HG03045 (cell line): ENCODE data around the gene ESPN.
"Not testable (repeated sequence)": the region's sequence is repeated elsewhere in the genome, so short reads cannot be mapped to it uniquely, and the experiment has no call there.

ENCODE experiments used
- ATAC-seq: cut with Tn5 transposase; IDR thresholded peaks from one replicate; pipeline ENCODE4 v1.9.1; 2021; ENCODE audit warnings: mild to moderate bottlenecking, moderate library complexity; ENCODE audit not compliant: unreplicated experiment

The ESPN gene

GRCh38 chr1:6447016-6447817 is 22.6 kb downstream of the ESPN start:
- ATAC-seq = no peak

GRCh38 chr1:6447818-6448748 is 23.5 kb downstream of the ESPN start:
- ATAC-seq = no peak

- ATAC-seq = no peak
These were observed 24.4 kb downstream of the ESPN start for GRCh38 chr1:6448749-6449631.

- ATAC-seq = no peak
These were observed 25.5 kb downstream of the ESPN start for GRCh38 chr1:6450005-6450450.

- not testable (repeated sequence) for ATAC-seq
These were observed 25.9 kb downstream of the ESPN start for GRCh38 chr1:6450486-6450885.

- ATAC-seq = no peak
These were observed 26.4 kb downstream of the ESPN start for GRCh38 chr1:6450943-6451373.

GRCh38 chr1:6453895-6454855 is 29.6 kb downstream of the ESPN start:
- not testable (repeated sequence) for ATAC-seq

GRCh38 chr1:6454856-6455751 is 30.5 kb downstream of the ESPN start:
- ATAC-seq = no peak

GRCh38 chr1:6455752-6456520 is 31.4 kb downstream of the ESPN start:
- not testable (repeated sequence) for ATAC-seq

- no peak for ATAC-seq
These were observed 32.4 kb downstream of the ESPN start for GRCh38 chr1:6456800-6457466.

- no peak for ATAC-seq
These were observed 35.3 kb downstream of the ESPN start for GRCh38 chr1:6459850-6460265.

GRCh38 chr1:6460301-6461050 is 35.9 kb downstream of the ESPN start:
- no peak for ATAC-seq

- ATAC-seq = no peak
These were observed 36.5 kb downstream of the ESPN start for GRCh38 chr1:6461051-6461530.

GRCh38 chr1:6461538-6462411 is 37.2 kb downstream of the ESPN start:
- no peak for ATAC-seq

GRCh38 chr1:6462412-6463119 is 38.0 kb downstream of the ESPN start:
- ATAC-seq = no peak
